ENCODE results near the gene PIGQ. TPM values are rescaled to one million over a fixed set of nuclear protein-coding genes. Genes with fewer than 3 reads are reported as not detected.
A peak's percentile ranks its signal among the peaks of the same experiment; 100 is the strongest.

The PIGQ gene
- polyA plus RNA-seq, 1 of the 3 experiments (the other 2 are of a cell fraction): 38.7 TPM

DNA sequence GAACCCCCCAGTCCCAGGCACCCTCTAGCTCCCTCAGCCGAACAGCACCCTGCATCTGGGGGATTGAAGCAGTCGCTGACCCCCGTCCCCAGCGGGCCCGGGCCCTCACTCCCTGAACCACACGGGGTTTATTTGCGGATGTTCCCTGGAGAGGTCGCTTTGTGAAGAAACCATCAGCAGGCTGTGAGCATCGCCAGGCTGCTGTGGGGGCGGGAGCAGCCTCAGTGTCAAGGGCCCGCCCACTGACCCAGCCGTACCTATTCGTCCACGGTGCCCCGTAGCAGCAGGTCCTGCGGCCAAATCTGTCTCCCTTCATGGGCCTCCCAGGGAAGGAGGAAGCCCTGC lies 13.7 kb downstream of the PIGQ start:
- WGBS (ENCODE audit: low lambda C conversion rate): 98% methylated on average over 8 of the region's 16 CpGs
- CTCF ChIA-PET: no interaction called here
- peaks cover 16% of the 10 kb centered on the region for H3K79me2 ChIP-seq (ENCODE audit: insufficient read depth)
- H3K4me2 ChIP-seq: no peak overlapping the region
- H2AFZ ChIP-seq (ENCODE audit: low read depth): no peak overlapping the region
- peaks cover 17% of the 10 kb centered on the region for H3F3A ChIP-seq (replicated peaks; ENCODE audit: insufficient read depth)
- no peak overlapping the region for H3K4me3 ChIP-seq (ENCODE audit: low read depth in 2 of 2, low read length in 1 of 2)
- no peaks in the 10 kb centered on the region for H3K9me2 ChIP-seq
- no peak overlapping the region for H3K9ac ChIP-seq
- H3K4me1 ChIP-seq (ENCODE audit: control insufficient read depth in 1 of 2, insufficient read depth in 2 of 2, low read depth in 1 of 2, low read length in 1 of 2): peaks cover 21 to 30% of the 10 kb centered on the region in 2 experiments; a peak in 2 of 4 replicates
- H3K27me3 ChIP-seq (ENCODE audit: insufficient read depth): no peaks in the 10 kb centered on the region
- no peak overlapping the region for H3K27ac ChIP-seq (ENCODE audit: low read depth in 2 of 2, low read length in 1 of 2)
- TF ChIP-seq, protein P1, sequence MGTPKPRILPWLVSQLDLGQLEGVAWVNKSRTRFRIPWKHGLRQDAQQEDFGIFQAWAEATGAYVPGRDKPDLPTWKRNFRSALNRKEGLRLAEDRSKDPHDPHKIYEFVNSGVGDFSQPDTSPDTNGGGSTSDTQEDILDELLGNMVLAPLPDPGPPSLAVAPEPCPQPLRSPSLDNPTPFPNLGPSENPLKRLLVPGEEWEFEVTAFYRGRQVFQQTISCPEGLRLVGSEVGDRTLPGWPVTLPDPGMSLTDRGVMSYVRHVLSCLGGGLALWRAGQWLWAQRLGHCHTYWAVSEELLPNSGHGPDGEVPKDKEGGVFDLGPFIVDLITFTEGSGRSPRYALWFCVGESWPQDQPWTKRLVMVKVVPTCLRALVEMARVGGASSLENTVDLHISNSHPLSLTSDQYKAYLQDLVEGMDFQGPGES (IDR thresholded peaks at IDR 0.05; ENCODE audit: low read depth, low read length): no peak
- no peak for TF ChIP-seq TCF12 (IDR thresholded peaks at IDR 0.05)
- TF ChIP-seq MEF2A (IDR thresholded peaks at IDR 0.05; ENCODE audit: borderline replicate concordance, low read depth): no peak
- TF ChIP-seq POLR2AphosphoS5 (IDR thresholded peaks at IDR 0.05; ENCODE audit: low read depth, low read length): no peak
- TF ChIP-seq SIN3A (IDR thresholded peaks at IDR 0.05; ENCODE audit: borderline replicate concordance, low read depth, low read length): no peak
- TF ChIP-seq NFIC (IDR thresholded peaks at IDR 0.05; ENCODE audit: borderline replicate concordance): no peak
- no peak for TF ChIP-seq SMC3 (IDR thresholded peaks at IDR 0.05; ENCODE audit: low read depth, low read length)
- TF ChIP-seq CHD2 (IDR thresholded peaks at IDR 0.05; ENCODE audit: low read length, partially characterized antibody): no peak
- TF ChIP-seq RCOR1 (IDR thresholded peaks at IDR 0.05; ENCODE audit: low read length): no peak
- no peak for TF ChIP-seq RAD21 (IDR thresholded peaks at IDR 0.05; ENCODE audit: low read length)
- POLR2A ChIA-PET: no interaction called here
- H3K9me3 ChIP-seq: no peaks in the 10 kb centered on the region
- peaks cover 3 to 15% of the 10 kb centered on the region in 2 experiments for H3K36me3 ChIP-seq (replicated peaks in 1 of 2; ENCODE audit: control insufficient read depth in 1 of 2, insufficient read depth in 2 of 2, low read length in 1 of 2)
- no peaks in the 10 kb centered on the region for H4K20me1 ChIP-seq (ENCODE audit: insufficient read depth)
- no peak for DNase-seq

DNA sequence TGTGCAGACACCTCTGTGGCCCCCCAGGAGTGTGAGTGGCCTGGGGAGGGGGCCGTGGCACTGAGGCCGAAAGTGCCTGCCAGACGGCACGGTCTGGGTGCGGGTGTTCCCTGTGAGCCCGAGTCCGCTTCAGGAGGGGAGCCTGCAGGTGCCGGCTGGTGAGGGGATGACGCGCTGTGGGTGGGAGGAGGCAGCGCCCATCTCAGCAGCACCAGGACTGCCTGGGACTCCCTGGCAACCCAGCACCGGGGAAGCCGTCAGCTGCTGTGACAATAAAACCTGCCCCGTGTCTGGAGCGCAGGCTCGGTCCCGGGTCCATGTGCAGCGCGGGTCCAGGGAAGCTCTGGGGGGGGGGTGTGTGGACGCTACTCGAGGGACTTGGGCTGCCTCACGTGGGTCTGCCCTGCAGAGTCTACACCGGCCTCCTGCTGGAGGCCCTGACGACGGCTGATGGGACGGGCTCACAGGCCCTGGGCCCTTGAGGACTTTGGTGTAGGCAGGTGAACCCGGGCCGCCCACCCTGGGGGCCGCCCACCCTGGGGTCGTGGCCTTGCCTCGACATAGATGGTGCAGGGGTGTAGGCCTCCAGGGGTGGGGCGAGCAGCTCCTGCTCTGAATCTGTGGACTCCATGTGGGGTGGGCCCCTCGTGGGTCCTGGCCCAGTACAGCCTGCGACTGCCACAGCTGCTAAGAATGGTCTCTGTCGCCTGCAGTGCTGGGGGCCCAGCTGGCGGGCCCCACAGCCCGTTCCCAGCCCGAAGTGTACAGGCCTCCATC lies 14.2 kb downstream of the PIGQ start:
- peak; percentile 42 for DNase-seq
- WGBS (ENCODE audit: low lambda C conversion rate): 92% methylated on average over 9 of the region's 38 CpGs
- POLR2A ChIA-PET: no interaction called here

More for the DNA sequence above, 14.2 kb downstream of the PIGQ start:
- peaks cover 21% of the 10 kb centered on the region for H3K79me2 ChIP-seq (ENCODE audit: insufficient read depth)
- H3K4me2 ChIP-seq: no peak overlapping the region
- no peak overlapping the region for H3K9ac ChIP-seq
- CTCF ChIA-PET: interaction anchor here (1.6 kb wide), 1 partner anchor 51 kb away, joined by 5 read pairs; no protein-coding TSS in a partner anchor
- H3K9me2 ChIP-seq: no peaks in the 10 kb centered on the region
- peaks cover 20% of the 10 kb centered on the region for H3F3A ChIP-seq (replicated peaks; ENCODE audit: insufficient read depth)
- H3K36me3 ChIP-seq (replicated peaks in 1 of 2; ENCODE audit: control insufficient read depth in 1 of 2, insufficient read depth in 2 of 2, low read length in 1 of 2): peaks cover 3 to 15% of the 10 kb centered on the region in 2 experiments
- H2AFZ ChIP-seq (ENCODE audit: low read depth): no peak overlapping the region
- H3K4me1 ChIP-seq (ENCODE audit: control insufficient read depth in 1 of 2, insufficient read depth in 2 of 2, low read depth in 1 of 2, low read length in 1 of 2): peaks cover 21 to 30% of the 10 kb centered on the region in 2 experiments; a peak in 2 of 4 replicates
- H3K27ac ChIP-seq (ENCODE audit: low read depth in 2 of 2, low read length in 1 of 2): no peak overlapping the region
- H3K9me3 ChIP-seq: no peaks in the 10 kb centered on the region
- H3K27me3 ChIP-seq (ENCODE audit: insufficient read depth): no peaks in the 10 kb centered on the region
- H4K20me1 ChIP-seq (ENCODE audit: insufficient read depth): no peaks in the 10 kb centered on the region
- H3K4me3 ChIP-seq (ENCODE audit: low read depth in 2 of 2, low read length in 1 of 2): no peak overlapping the region
- TF ChIP-seq YY1 (IDR thresholded peaks at IDR 0.05; ENCODE audit: low read depth): no peak
